ENCODE measurements around the gene SHANK1. TPM values are rescaled to one million over a fixed set of nuclear protein-coding genes. Genes with fewer than 3 reads are reported as not detected.
"Not testable (repeated sequence)": the region's sequence is repeated elsewhere in the genome, so short reads cannot be mapped to it uniquely, and the experiment has no call there.

SHANK1 gene
- total RNA-seq, 4 donors from 2014 or later, result 4.0 to 6.5 TPM; not detected in 2

DNA sequence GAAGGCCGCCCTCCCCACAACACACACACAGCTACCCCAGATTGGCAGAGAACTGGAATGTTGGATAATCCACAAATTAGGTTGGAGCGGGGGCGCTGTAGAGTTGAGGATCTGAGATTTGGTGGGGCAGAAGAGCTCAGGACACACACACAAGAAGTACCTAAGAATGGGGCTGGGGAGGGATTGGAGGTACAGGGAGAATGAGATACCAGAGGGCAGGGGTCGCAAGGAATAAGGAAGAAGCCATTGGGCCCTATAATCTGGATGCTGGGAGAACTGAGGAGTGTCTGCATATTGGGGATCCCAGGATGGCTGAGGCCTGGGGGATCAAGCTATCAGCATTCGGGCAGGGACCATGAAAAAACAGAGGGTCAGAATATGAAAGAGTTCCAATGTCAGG, 91.5 kb downstream of the SHANK1 start:
- H3K36me3 ChIP-seq, result no peaks in the 10 kb centered on the region
- no peaks in the 10 kb centered on the region for H3K9me3 ChIP-seq
- no peak for TF ChIP-seq POLR2A (IDR thresholded peaks at IDR 0.05)
- no peak for TF ChIP-seq CTCF (IDR thresholded peaks at IDR 0.05)
- no peaks in the 10 kb centered on the region for H3K4me1 ChIP-seq
- DNase-seq, result no peak
- no peaks in the 10 kb centered on the region for H3K27me3 ChIP-seq
- H3K4me3 ChIP-seq, result no peak overlapping the region
- intact Hi-C loops (cut with DNase I; ENCODE audit: low total_unique reads), result no loop called here
- no peak overlapping the region for H3K27ac ChIP-seq

DNA sequence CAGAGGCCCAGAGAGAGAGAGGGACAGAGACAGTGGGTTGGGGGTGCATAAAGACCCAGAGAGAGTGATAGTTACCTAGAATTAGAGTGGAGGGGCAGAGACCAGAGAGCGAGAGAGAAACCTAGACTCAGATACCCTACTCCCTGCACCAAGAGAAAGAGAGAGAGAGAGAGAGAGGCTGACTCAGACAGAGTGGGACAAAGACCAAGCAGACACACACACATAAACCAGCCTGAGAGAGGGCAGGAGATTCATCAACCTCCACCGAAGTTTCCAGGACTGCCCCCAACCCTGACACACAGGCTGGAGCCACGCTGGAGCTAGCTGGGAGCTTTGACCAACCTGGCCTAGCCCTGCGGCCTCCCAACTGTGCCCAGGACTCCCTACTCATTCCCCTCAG, 92.8 kb downstream of the SHANK1 start:
- intact Hi-C loops (cut with DNase I; ENCODE audit: low total_unique reads), result no loop called here
- no peak for TF ChIP-seq CTCF (IDR thresholded peaks at IDR 0.05)
- no peak for TF ChIP-seq POLR2A (IDR thresholded peaks at IDR 0.05)
- no peaks in the 10 kb centered on the region for H3K9me3 ChIP-seq
- H3K27me3 ChIP-seq, result no peaks in the 10 kb centered on the region
- DNase-seq, result no peak
- H3K36me3 ChIP-seq, result no peaks in the 10 kb centered on the region
- H3K4me3 ChIP-seq, result no peak overlapping the region
- no peaks in the 10 kb centered on the region for H3K4me1 ChIP-seq
- no peak overlapping the region for H3K27ac ChIP-seq

GRCh38 chr19:50626011-50626410, 93.6 kb downstream of the SHANK1 start:
- Histone ChIP-seq H3K9me3 (no peaks in the 10 kb centered on the region), H3K4me3 (no peak overlapping the region), H3K4me1 (no peaks in the 10 kb centered on the region), H3K27me3 (no peaks in the 10 kb centered on the region), H3K27ac (no peak overlapping the region), H3K36me3 (no peaks in the 10 kb centered on the region)
- intact Hi-C loops (cut with DNase I; ENCODE audit: low total_unique reads), result no loop called here
- no peak for DNase-seq
- TF ChIP-seq POLR2A (IDR thresholded peaks at IDR 0.05) (no peak), CTCF (IDR thresholded peaks at IDR 0.05) (no peak)

DNA sequence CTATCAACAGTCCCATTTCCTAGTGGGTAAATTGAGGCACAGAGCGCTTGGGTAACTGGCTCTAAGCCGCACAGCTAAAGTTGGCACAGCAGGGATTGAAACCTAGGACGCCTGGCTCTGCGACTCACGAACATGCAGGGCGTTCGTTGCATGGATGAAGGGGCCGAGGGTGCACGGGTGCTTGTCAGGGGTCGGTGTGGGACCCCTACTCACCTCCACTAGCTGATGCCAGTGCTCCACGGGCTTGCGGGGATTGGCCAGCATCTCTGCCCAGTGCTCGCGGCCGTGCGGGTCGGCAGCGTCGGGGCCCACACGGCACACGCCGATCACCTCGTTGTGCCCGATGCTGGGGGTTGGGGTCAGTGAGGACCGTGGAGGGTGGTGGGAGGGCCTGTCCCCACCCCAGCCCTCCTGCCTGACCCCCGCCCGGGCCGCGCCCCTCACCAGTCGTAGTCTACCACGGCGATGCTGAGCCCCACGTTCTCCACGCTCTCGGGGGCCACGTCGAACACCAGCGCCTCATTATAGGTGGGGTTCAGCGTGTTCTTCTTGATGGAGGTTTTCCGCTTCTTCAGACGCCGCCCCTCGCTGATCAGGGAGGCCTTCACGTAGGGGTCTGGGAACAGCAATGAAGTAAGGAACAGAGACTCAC, 94.5 kb downstream of the SHANK1 start:
- intact Hi-C loops (cut with DNase I; ENCODE audit: low total_unique reads), result no loop called here
- Histone ChIP-seq H3K27me3 (no peaks in the 10 kb centered on the region), H3K4me1 (no peaks in the 10 kb centered on the region), H3K4me3 (no peak overlapping the region), H3K27ac (no peak overlapping the region), H3K36me3 (no peaks in the 10 kb centered on the region), H3K9me3 (no peaks in the 10 kb centered on the region)
- no peak for DNase-seq
- TF ChIP-seq POLR2A (IDR thresholded peaks at IDR 0.05), result no peak
- TF ChIP-seq CTCF (IDR thresholded peaks at IDR 0.05), result no peak

GRCh38 chr19:50620394-50620906, 99.2 kb downstream of the SHANK1 start:
- H3K36me3 ChIP-seq; H3K9me3 ChIP-seq; H3K4me3 ChIP-seq; H3K27ac ChIP-seq; intact Hi-C loops (cut with DNase I; ENCODE audit: low total_unique reads); DNase-seq; H3K27me3 ChIP-seq; H3K4me1 ChIP-seq: not testable (repeated sequence)

GRCh38 chr19:50619184-50619583, 100.4 kb downstream of the SHANK1 start:
- intact Hi-C loops (cut with DNase I; ENCODE audit: low total_unique reads); H3K4me3 ChIP-seq; DNase-seq; H3K27ac ChIP-seq; H3K36me3 ChIP-seq; H3K27me3 ChIP-seq; H3K9me3 ChIP-seq; H3K4me1 ChIP-seq: not testable (repeated sequence)

- H3K4me3 ChIP-seq; H3K36me3 ChIP-seq; H3K9me3 ChIP-seq; intact Hi-C loops (cut with DNase I; ENCODE audit: low total_unique reads); H3K27ac ChIP-seq; DNase-seq; H3K4me1 ChIP-seq; H3K27me3 ChIP-seq: not testable (repeated sequence)
Measured at GRCh38 chr19:50618379-50618778, 101.2 kb downstream of the SHANK1 start.

DNA sequence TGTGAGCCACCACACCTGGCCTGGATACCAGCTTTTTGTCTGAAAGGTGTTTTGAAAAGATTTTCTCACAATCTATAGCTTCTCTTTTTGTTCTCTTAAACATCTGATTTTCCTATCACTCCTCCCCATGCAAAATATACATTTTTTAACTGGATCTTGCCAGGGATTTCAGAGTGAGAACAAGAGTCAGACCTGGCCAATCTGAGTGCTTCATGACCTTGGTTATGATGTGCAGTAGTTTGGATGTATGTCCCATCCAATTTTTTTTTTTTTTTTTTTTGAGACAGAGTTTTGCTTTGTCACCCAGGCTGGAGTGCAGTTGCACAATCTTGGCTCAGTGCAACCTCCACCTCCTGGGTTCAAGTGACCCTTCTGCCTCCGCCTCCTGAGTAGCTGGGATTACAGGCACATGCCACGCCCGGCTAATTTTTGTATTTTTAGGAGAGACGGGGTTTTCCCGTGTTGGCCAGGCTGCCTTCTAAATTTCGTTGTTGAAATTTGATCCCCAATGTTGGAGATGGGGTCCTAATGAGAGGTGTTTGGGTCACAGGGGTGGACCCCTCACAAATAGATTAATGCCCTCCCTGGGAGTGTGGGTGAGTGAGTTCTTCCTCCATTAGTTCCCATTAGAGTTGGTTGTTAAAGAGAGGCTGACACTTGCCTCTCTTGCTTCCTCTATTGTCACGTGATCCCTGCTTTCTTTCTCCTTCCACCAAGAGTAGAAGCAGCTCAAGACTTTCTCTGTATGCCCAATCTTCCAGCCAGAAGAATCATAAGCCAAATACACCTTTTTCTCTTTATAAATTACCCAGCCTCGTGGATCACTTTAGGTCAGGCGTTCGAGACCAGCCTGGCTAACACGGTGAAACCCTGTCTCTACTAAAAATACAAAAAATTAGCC, 106.8 kb downstream of the SHANK1 start:
- DNase-seq; H3K27ac ChIP-seq; H3K4me3 ChIP-seq; H3K36me3 ChIP-seq; H3K9me3 ChIP-seq; intact Hi-C loops (cut with DNase I; ENCODE audit: low total_unique reads); H3K27me3 ChIP-seq; H3K4me1 ChIP-seq: not testable (repeated sequence)
